Measurements from ENCODE around the gene OR1J4. TPM values are rescaled to one million over a fixed set of nuclear protein-coding genes. Genes with fewer than 3 reads are reported as not detected.
"Not testable (repeated sequence)": the region's sequence is repeated elsewhere in the genome, so short reads cannot be mapped to it uniquely, and the experiment has no call there.

The OR1J4 gene
- total and polyA plus RNA-seq, 7 donors, result not detected

DNA sequence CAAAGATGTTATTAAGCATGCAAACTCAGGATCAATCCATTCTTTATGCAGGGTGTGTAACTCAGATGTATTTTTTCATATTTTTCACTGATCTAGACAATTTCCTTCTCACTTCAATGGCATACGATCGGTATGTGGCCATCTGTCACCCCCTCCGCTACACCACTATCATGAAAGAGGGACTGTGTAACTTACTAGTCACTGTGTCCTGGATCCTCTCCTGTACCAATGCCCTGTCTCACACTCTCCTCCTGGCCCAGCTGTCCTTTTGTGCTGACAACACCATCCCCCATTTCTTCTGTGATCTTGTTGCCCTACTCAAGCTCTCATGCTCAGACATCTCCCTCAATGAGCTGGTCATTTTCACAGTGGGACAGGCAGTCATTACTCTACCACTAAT lies 435 bp downstream of the OR1J4 start:
- no peak for ATAC-seq
- H3K9me3 ChIP-seq, result no peaks in the 10 kb centered on the region
- DNase-seq, result no peak
- intact Hi-C loops (cut with DNase I), result no loop called here
- TF ChIP-seq, protein P1, sequence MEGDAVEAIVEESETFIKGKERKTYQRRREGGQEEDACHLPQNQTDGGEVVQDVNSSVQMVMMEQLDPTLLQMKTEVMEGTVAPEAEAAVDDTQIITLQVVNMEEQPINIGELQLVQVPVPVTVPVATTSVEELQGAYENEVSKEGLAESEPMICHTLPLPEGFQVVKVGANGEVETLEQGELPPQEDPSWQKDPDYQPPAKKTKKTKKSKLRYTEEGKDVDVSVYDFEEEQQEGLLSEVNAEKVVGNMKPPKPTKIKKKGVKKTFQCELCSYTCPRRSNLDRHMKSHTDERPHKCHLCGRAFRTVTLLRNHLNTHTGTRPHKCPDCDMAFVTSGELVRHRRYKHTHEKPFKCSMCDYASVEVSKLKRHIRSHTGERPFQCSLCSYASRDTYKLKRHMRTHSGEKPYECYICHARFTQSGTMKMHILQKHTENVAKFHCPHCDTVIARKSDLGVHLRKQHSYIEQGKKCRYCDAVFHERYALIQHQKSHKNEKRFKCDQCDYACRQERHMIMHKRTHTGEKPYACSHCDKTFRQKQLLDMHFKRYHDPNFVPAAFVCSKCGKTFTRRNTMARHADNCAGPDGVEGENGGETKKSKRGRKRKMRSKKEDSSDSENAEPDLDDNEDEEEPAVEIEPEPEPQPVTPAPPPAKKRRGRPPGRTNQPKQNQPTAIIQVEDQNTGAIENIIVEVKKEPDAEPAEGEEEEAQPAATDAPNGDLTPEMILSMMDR (IDR thresholded peaks at IDR 0.05), result no peak
- peaks cover 2 to 27% (median 2%) of the 10 kb centered on the region in 3 donors for H3K27me3 ChIP-seq (ENCODE audit: insufficient read depth in 3 of 3, low read length in 2 of 3)
- H3K4me1 ChIP-seq, result no peaks in the 10 kb centered on the region
- no peak overlapping the region for H3K27ac ChIP-seq
- no peaks in the 10 kb centered on the region for H3K36me3 ChIP-seq (ENCODE audit: insufficient read depth in 1 of 2, low read depth in 1 of 2)
- WGBS, 3 donors, result 84 to 92% (median 85%) methylated on average over 3 of the region's 3 CpGs
- H3K4me3 ChIP-seq, result no peak overlapping the region

DNA sequence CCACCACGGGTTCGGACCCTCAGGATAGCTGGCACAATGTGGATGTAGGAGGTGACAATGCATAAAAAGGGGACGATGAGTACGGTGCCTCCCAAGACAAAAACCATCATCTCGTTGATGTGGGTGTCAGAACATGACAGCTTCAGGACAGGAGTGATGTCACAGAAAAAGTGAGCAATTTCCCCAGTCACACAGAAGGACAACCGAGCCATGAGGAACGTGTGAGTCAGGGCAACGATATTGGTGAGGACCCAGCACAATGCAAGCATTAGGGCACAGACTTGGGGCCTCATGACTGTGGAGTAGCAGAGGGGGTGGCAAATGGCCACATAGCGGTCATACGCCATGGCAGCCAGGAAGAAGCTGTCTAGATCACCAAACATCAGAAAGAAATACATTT lies 7.7 kb downstream of the OR1J4 start:
- Histone ChIP-seq H3K27ac (no peak overlapping the region), H3K4me3 (no peak overlapping the region), H3K4me1 (no peaks in the 10 kb centered on the region), H3K27me3 (ENCODE audit: insufficient read depth in 3 of 3, low read length in 2 of 3) (peaks cover 0 to 5% (median 4%) of the 10 kb centered on the region in 3 donors), H3K36me3 (ENCODE audit: insufficient read depth in 1 of 2, low read depth in 1 of 2) (no peaks in the 10 kb centered on the region), H3K9me3 (no peaks in the 10 kb centered on the region)
- TF ChIP-seq, protein P1 (IDR thresholded peaks at IDR 0.05), result no peak
- intact Hi-C loops (cut with DNase I), result no loop called here
- WGBS, 3 donors, result 79 to 83% (median 83%) methylated on average over 10 of the region's 10 CpGs
- DNase-seq, result no peak
- ATAC-seq, result no peak

DNA sequence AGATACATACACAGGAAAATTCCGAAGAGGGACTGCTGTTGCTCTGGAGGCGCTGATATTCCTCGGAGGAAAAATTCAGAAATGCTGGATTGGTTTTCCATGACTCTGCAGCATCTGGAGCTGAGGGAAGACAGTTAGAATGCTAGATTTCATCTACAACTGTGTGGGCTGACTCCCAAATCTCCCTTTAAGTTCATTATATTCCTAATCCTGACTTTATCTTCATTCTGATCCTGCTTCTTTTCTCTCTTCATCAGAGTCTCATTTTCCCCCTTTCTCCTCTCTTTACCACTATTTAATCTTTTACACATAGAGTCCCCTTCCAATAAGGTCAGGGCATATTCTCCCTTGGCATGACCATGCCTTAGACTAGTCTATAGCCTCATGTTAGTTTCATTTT lies 8.3 kb downstream of the OR1J4 start, which contains the start of gene OR1N1:
Gene OR1N1 (minus strand): TSS at position 101 of the 400 bp plus-strand sequence. CDS start 0 bp downstream, at position 101.
- DNase-seq (no peak), ATAC-seq (no peak)
- Histone ChIP-seq H3K9me3 (no peaks in the 10 kb centered on the region), H3K36me3 (ENCODE audit: insufficient read depth in 1 of 2, low read depth in 1 of 2) (no peaks in the 10 kb centered on the region), H3K27ac (no peak within 1 kb of the TSS), H3K4me3 (no peak within 1 kb of the TSS), H3K27me3 (ENCODE audit: insufficient read depth in 3 of 3, low read length in 2 of 3) (peaks cover 0 to 5% (median 4%) of the 10 kb centered on the region in 3 donors), H3K4me1 (no peaks in the 10 kb centered on the region)
- 88 to 92% (median 91%) methylated on average over 3 of the region's 3 CpGs for WGBS, 3 donors
- intact Hi-C loops (cut with DNase I), result no loop called here
- TF ChIP-seq, protein P1 (IDR thresholded peaks at IDR 0.05), result no peak

DNA sequence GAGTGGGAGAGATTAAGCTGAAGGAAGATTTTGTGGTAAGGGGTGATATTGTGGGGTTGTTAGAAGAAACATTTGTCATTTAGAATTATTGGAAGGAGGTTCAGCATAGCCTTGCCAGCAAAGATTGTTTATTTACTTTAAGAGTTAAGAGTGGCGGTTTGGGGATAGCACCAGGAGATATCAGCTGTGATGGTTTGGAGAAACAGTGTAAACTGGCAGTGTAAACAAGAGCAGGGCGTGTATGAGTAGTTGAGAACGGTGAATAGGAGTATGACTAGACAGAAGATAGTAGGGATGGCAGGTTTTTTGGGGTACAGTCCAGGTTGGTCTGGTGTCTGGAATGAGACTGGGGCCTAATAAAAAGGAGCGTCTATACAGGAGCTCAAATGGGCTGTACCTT lies 12.2 kb downstream of the OR1J4 start:
- DNase-seq; H3K27ac ChIP-seq; H3K4me1 ChIP-seq; H3K4me3 ChIP-seq; intact Hi-C loops (cut with DNase I); H3K9me3 ChIP-seq; H3K36me3 ChIP-seq (ENCODE audit: insufficient read depth in 1 of 2, low read depth in 1 of 2); H3K27me3 ChIP-seq (ENCODE audit: insufficient read depth in 3 of 3, low read length in 2 of 3); ATAC-seq: not testable (repeated sequence)
- 64 to 69% (median 67%) methylated on average over 4 of the region's 4 CpGs for WGBS, 3 donors

DNA sequence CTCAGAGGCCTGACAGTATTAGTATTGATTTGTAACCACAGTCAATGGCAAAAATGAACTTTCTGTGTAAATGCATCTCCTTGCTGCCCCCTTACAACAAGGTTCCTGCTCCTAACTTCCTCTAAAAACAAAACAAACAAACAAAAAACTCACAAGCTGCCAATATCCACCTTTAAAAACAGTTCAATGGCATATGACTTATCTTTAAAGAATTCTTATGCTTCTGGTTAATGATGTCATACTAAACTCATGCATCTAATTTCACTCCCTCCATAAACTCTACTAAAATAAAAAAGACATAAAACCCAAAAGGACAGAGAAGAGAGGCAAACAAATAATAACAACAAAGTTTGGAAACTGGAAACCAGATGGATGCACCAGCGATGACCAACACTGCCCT lies 17.2 kb downstream of the OR1J4 start:
- TF ChIP-seq, protein P1 (IDR thresholded peaks at IDR 0.05), result no peak
- no peak for DNase-seq
- no peak overlapping the region for H3K4me3 ChIP-seq
- no peaks in the 10 kb centered on the region for H3K27me3 ChIP-seq (ENCODE audit: insufficient read depth in 3 of 3, low read length in 2 of 3)
- no peaks in the 10 kb centered on the region for H3K36me3 ChIP-seq (ENCODE audit: insufficient read depth in 1 of 2, low read depth in 1 of 2)
- 87 to 92% (median 91%) methylated on average over 1 of the region's 1 CpG for WGBS, 3 donors
- intact Hi-C loops (cut with DNase I), result no loop called here
- H3K27ac ChIP-seq, result no peak overlapping the region
- no peak for ATAC-seq
- H3K9me3 ChIP-seq, result peaks cover 6% of the 10 kb centered on the region
- no peaks in the 10 kb centered on the region for H3K4me1 ChIP-seq

DNA sequence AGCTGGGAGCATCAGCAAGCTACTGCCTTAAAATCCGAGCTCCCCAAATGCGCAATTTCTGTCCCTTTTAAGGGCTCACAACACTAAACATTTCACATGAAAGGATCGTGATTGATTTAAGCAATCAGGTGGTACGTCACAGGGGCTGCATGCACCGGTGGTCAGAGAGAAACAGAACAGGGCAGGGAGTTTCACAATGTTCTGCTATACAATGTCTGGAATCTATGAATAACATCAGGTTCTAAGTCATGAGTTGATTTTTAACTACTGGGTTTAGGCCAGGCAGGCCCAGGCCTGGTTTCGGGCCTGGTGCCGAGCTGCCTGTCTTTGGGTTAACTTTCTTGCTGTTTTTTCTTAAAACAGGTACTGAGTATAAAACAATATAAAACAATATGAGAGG lies 18.1 kb downstream of the OR1J4 start:
- 54 to 83% (median 64%) methylated on average over 7 of the region's 7 CpGs for WGBS, 3 donors
- H3K4me3 ChIP-seq; H3K4me1 ChIP-seq; H3K27ac ChIP-seq; H3K9me3 ChIP-seq; DNase-seq; intact Hi-C loops (cut with DNase I); H3K36me3 ChIP-seq (ENCODE audit: insufficient read depth in 1 of 2, low read depth in 1 of 2); H3K27me3 ChIP-seq (ENCODE audit: insufficient read depth in 3 of 3, low read length in 2 of 3); ATAC-seq: not testable (repeated sequence)

All from psoas muscle (tissue), 8 donors.